GM19463 (cell line): ENCODE measurements around the gene PDPK1.
"Not testable (repeated sequence)": the region's sequence is repeated elsewhere in the genome, so short reads cannot be mapped to it uniquely, and the experiment has no call there.

Experiments
- ATAC-seq: cut with Tn5 transposase; IDR thresholded peaks from one replicate; pipeline ENCODE4 v1.9.1; 2021; ENCODE audit warnings: mild to moderate bottlenecking, moderate library complexity; ENCODE audit not compliant: unreplicated experiment

The PDPK1 gene

DNA sequence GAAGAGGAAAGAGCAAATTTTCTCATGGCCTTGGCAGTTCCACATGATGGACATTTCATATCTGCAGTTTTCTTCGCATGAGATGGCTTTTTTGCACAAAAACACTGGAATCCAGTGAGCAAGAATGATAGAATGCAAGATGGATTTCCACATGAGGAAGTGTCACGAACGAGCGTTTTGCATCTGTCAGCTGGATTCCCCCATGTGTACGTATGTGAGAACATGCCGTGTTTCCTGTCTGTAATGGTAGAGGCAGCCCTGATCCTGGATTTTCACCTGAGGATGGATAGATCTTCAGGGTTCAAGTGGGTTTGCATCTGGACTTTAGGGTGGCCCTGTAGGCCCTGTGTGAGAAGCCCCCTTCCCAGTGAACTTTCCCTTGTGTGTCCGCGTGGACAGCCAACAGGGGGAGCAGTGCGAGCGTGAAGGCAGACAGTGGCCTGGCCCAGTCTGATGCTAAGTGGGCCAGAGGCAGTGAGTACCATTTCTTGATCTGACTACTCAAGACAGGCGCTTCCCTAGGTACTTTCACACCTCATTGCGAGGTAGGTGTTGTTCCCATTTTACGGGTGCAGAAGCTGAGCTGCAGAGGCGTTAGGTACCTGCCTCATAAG is 2.1 kb downstream of the PDPK1 start:
- not testable (repeated sequence) for ATAC-seq

DNA sequence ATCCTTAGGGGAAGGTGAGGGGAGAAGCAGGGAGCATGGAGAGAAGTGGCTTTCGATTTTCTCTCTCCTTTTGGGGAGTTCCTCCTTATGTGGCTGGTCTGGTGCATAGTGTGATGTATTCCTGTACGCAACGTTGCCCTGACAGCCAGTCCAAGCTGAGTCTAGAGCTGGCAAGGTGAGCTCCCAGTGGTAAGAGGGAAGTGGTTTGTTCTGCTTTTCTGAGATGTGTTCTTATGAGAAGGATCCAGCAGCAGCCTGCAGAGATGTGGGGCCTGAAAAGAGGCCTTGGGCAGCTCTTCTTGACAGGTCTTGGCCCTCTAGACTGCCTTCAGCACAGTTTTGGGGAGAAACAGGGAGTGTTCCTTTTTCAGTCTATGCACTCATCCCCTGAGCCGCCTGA is 3.1 kb downstream of the PDPK1 start:
- not testable (repeated sequence) for ATAC-seq

DNA sequence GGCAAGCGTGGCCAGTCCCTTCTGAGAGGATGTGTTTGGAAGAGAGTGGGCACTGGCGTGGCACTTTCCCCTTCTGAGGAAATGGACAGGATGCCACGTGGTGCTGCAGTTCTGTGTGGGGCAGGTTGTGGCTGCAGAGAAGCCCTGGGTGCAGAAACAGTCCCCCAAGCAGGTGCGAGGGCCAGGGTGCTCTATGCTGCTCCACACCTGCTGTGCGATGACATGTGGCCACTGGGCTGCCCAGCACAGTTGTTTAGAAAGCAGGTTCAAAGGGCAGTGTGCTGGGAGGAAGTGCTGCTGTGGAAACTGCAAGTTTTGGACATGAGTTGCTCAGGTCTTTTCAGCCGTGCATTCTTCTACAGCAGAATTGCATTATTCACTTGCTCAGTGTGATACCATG is 3.6 kb downstream of the PDPK1 start:
- ATAC-seq, result not testable (repeated sequence)

DNA sequence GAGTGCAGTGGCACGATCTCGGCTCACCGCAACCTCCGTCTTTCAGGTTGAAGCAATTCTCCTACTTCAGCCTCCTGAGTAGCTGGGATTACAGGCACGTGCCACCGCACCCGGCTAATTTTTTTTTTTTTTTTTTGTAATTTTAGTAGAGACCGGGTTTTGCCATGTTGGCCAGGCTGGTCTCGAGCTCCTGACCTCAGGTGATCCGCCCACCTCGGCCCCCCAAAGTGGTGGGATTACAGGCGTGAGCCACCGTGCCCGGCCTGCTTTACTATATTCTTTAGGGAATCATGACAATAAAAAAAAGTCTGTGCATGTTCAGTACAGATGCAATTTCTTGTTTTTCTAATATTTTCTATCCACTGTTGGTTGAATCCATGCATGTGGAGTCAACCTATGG is 6.0 kb downstream of the PDPK1 start:
- not testable (repeated sequence) for ATAC-seq

DNA sequence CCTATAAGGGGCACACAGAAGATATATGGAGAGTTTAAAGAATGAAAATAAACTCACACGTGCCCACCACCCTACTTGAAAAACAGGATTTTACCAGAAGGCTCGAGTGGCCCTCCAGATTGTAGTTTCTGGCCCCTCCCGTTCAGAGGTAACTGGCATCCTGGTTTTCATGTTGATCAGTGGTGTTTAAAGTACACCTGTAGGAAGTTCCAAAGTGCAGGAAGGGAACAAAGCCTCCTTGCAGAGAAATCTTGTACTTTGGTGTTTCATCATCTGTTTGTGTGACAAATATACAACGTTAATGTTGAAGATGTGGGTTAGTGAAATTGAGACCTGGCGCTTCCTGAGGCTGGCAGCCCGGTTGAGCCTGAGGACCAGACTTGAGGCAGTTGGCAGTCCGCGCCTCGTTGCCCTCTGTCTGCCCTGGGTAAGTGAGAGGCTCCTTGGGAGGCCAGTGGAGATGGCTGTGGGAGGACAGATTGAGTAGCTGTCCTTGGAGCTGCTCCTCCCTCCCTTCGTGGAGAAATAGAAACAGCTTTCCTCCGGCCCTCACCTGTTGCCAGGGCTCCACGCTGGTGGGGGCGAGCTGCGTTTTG is 12.6 kb downstream of the PDPK1 start:
- ATAC-seq, result not testable (repeated sequence)

DNA sequence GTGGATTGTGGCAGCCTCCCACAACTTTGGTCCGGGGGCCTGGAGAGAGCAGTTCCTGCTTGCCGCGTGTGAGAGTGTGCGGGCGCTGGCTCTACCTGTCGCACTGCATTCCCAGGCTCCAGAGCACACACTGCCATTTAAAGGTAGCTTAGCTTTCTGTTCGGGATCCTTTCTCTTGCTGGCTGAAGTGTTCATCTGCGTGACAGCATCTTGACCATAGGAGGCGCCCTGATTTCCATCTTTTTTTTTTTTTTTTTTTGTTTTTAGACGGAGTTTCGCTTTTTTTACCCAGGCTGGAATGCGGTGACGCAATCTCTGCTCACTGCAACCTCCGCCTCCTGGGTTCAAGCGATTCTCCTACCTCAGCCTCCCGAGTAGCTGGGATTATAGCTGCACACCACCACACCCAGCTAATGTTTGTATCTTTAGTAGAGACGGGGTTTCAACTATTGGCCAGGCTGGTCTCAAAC is 13.6 kb downstream of the PDPK1 start:
- ATAC-seq, result not testable (repeated sequence)

DNA sequence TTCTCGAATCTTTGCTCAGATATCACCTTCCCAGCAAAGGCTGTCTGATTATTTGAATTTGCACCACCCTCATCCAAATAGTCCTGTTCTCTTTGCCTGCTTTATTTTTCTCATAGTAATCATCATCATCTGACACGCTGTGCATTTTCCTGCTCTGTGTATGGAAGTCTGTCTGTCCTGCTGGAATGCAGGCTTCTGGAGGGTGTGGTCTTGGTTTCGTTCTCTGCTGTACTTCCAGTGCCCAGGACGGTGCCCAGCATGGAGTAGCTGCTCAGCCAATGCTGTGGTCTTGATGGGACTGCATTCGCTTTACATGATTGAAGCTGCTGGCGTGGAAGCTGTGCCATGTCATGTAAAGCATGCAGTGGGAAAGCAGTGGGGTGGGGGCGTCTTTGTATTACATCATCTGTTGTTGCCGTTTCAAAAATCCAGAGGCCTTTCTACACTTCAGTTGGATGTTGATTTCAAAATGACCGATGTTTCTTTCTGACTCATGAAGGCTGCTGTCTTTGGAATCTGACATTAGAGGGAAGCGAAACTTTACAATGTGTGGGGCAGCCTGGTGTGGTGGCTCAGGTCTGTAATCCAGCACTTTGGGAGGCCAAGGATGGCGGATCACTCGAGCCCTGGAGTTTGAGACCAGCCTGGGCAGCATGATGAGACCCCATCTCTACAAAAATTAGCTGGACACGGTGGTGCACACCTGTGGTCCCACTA is 17.0 kb downstream of the PDPK1 start:
- not testable (repeated sequence) for ATAC-seq

DNA sequence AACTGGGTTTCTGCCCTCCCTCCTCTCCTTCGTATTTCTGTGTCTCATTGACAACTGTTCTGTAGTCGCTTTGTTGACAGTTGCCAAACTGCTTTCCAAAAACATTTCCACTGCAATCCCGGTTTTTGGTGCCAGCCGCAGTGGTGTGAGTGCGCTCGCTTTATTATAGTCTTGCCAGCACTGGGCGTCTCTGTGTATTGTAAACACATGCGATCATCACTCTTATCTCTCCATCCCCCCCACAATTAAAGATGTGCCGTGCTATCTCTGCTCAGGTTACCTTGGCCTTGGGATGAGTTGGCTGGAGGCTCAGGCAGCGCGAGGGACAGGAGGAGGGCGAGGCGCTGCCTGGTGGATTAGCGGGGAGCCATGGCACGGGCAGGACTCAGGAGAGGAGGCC is 19.3 kb downstream of the PDPK1 start:
- ATAC-seq, result not testable (repeated sequence)

DNA sequence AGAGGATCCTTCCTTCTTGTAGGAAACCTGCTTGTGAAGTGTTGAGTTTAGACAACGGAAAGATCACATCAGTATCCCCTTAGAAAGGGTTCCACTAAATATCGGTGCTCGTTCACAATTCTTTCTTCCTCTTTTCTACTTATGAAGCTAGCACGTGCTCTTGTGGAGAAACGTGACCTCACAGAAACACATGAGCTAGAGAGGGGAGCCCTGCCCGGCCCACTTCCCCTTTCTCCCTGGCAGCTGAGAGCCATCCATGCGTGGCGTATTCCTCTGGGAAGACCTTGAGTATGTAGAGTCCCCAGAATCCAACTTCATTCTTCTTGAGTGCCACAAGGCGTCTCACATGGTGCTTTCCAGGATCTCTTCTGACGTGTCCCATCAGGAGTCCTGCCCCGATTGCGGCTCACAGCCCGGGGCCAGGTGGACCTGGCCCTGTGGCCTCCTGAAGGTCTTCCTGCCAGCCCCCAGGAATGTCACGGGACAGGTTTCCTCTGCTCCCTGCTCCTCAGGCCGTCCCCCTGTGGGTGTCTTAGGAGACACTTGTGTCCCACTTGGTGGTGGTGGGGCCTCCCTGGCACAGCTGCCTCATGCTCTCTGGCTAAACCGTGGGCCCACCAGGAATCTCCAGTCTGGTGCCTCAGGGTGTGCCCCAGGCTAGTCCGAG is 22.4 kb downstream of the PDPK1 start:
- ATAC-seq, result peak; percentile 54

DNA sequence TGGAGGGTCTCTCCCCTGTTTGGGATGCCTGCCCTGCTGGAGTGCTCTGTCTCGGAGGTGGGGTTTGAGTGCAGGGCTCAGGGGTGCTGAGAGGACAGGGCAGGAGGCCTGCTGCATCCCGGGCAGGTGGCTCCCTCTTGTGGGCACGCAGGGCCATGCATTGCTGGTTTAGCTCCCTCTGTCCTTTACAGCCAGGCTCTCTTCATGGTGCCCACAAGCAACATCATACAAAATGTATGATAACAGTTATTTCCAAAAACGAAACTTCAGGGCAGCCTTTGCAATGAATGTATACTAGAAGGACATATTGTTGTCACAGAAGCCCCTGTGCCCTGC is 22.9 kb downstream of the PDPK1 start:
- peak; percentile 62 for ATAC-seq

DNA sequence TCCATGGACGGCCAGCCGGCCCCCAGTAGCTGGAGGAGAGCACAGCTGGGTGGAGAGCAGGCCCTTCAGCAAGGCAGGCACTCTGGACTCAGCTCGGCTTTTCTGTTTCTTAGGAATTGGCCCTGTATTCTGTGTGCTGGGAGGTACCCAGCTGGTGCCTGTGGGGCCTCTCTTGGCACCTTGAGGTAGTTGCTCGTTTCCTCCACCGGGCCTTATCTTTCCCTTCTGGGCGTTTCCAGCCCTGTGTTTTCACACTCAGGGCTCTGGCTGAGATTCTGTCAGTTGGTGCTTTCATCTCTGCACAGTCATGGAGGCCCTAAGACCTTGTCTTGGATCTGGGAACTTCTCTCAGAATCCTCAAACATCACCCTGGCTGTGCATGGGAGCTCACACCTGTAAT is 29.7 kb downstream of the PDPK1 start:
- not testable (repeated sequence) for ATAC-seq

DNA sequence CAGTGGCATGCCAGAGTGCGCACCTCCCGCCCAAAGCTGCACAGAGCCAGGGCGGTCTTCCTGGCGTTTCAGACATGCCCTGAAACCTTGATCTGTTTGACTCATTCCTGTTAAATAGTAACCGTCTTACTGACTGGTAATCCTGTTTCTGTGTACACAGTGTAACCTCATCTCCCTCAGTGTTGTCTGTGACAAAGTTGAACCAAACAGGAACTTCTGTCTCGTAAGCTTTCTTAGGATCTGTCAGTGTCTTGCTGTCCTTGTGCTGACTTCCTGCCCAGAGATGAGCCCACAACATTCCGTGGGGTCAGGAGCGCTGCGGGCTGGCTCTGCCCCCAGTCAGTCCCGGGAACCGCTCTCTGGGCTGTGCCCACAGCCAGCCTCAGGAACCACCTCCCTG is 30.8 kb downstream of the PDPK1 start:
- peak; percentile 73 for ATAC-seq

DNA sequence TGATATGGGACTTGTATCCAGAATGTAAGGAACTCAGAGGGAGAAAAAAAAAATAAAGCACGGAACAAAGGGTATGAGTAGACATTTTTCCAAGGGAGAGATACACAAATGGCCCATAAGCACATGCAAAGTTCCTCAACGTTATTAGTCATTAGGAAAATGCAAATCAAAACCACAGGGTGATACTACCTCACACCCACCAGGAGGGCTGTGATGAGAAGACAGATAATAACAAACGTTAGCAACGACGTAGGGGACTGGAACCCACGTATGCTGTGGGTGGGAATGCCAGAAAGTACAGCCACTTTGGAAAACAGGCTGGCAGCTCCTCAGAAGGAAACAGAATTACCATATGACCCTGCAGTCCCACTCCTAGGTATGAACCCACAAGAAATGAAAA is 34.9 kb downstream of the PDPK1 start:
- ATAC-seq, result not testable (repeated sequence)

DNA sequence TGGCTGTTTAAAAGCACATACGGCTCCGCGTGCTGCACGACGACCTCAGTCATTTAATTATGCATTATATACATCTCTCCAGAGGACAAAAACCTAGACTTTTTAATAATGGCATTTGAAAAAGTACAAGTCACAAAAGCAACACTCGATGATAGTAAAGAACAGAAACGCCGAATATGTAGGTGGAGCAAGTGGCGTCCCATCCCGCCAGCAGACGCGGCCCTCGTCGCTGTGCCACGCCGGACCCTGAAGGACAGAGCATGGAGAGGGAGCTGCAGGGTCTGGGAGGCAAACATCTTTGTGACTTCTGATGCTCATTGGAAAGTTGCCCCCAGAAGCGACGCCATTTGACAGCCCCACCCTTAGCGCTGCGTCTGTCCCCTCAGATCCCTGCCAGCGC is 38.0 kb downstream of the PDPK1 start:
- not testable (repeated sequence) for ATAC-seq

DNA sequence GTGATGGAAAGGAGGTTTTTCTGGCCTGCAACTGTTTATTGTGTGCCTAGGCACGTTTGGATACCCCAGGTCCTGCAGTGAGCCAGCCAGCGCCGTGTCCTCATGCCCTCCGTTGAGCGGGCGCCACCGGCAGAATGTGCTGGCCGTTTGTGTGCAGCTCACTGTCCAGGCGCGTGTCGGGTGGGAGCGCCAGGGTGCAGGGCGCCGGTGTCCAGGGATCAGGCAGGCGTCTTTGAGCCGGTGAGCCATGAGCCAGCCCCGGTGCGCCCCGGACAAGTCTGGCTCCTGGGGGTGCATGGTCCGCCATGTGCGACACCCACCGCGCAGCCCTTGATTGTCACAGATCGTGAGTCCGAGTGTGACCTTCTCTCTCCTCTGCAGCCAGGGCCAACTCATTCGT is 39.2 kb downstream of the PDPK1 start:
- ATAC-seq, result not testable (repeated sequence)

DNA sequence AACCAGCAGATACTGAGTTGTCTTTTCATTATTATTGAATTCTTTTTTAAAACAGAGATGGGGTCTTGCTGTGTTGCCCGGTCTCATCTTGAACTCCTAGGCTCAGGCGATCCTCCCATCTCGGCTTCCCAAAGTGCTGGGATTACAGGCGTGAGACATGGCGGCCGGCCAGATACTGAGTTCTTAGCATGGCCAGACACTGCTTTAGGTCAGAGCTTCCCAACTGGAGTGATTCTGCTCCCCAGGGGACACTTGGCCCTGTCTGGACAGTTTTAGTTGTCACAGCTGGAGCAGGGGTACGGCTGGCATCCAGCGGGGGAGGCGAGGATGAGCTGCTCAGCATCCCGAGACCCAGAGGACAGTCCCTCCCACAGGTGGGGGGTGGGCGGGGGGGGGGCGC is 41.1 kb downstream of the PDPK1 start:
- not testable (repeated sequence) for ATAC-seq

DNA sequence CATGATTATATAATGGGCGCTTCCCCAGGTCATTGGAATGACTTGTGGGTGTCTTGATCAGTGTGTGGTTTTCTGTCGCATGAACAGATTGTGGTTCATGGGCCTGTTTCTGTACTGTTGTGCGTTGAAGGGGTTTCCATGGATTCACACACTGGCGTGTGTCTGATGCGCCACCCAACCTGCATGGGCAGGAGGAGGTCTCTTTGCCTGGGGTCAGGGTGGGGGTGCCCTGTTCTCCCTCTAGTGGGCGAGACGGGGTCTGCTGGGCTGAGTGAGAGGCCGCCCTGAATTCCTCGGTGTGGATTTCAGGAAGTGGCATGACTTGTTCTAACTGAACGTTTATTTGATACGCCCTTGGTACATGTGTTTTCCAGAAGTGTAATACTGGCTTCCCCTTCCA is 42.3 kb downstream of the PDPK1 start:
- ATAC-seq, result not testable (repeated sequence)

DNA sequence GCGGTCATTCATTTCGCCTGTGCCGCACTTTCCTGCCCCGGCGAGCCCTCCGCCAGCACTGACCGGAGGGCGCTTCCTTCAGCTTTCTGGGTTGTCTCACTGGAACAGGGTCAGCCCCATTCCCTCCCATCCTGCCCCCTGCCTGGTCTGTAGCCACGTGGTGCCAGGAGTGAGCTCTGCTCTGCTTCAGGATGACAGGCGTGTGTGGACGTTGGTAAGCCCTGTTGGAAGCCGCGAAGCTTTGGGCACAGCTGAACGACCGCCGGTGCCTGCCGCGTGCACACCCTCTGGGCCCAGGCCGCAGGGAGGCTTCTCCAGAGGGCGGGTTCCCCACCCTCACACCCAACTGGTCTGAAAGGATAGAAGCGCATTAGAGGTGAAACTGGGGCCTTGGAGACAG is 43.0 kb downstream of the PDPK1 start:
- not testable (repeated sequence) for ATAC-seq

DNA sequence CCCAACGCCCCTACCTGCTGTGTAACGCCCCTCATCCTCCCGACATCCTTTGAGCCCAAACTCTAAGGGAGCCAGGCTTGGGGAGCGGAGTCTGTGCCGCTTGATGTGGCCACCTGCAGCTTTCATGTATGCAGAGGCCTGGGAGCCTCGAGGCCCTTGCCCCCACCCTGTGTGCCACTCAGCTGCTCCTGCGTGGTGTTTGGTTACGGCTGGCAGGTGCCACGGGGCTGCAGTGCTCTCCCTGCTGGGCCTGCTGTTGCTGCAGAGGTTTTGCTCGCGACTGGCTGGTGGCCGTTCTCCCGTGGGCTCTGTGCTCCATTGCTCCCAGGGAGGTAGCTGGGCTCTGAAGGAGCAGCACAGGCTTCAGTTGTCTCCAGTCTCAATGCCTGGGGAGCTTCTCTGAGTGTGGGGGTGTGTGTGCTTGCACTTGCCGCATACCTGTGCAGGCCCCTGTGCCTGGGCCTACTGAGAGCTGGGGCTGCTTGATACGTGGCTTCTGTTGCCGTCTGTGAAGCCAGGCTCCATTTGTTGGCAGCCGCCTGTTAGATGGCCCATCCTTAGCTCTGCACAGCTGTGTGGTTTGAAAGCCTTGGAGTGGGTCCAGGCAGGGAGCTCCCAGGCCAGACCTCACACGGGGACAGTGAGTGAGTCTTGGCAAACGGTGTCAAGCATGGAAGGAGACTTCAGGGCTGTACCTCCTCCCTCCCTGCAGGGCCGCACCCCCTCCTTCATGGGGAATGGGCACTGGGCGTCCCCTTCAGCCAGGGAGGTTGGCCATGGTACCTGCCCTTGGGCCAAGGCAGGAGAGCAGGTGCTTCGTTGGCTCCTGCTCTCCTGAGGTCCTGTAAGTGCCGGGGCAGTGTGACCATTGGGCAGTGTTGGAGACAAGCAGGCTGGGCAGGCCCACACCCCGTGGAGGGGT is 47.2 kb downstream of the PDPK1 start:
- no peak for ATAC-seq

DNA sequence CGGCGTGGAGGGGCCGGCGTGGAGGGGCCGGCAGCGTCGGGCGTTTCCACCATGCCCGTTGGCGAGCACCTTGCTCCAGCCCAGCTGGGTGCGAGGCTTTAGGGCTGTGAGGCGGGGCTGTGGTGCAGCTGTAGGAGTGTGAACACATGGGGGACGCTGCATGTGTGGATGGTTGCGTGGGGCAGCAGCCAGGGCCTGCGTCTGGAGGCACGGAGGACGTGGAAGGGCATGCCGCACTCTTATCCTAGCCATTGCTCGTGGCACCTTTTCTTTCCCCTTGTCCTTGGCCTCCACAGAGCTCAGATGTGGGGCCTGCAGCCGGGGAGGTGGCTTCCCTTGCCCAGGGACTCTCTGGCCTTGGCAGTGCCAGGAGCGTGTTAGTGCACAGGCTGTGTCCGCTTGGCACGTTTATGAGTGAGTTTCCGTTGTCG is 47.8 kb downstream of the PDPK1 start:
- ATAC-seq, result no peak

DNA sequence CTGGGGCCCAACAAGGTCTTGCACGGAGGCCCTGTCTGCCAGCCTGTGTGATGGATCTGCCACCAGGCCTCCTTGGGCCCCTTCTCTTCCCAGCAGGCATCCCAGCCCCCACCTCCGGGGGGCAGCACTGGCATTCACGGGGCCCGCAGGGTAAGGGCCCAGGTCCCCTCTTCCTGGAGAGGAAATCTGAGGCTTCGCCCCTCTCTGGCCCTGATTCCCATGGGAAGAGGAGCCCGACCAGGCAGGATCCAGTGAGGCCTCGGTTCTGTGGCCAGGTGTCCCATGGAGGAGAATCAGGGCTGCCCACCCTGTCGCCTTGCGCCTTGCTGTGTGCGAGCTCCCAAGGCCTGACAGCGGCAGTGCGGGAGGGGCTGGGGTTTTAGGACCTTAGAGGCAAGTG is 48.4 kb downstream of the PDPK1 start:
- ATAC-seq, result no peak
